Activated T-cell treated with anti-CD3 and anti-CD28 coated beads for 48 hours (primary cell): ENCODE results near the gene VCAM1.
"Not testable (repeated sequence)": the region's sequence is repeated elsewhere in the genome, so short reads cannot be mapped to it uniquely, and the experiment has no call there.

Source experiments
- DNase-seq: peaks from one replicate; pipeline ENCODE4 v3.0.0-alpha.2; 2020; ENCODE audit warnings: low read depth

Gene VCAM1

GRCh38 chr1:100780814-100781213, 61.3 kb downstream of the VCAM1 start:
- no peak for DNase-seq

GRCh38 chr1:100781728-100782127, 62.2 kb downstream of the VCAM1 start:
- DNase-seq, result not testable (repeated sequence)

- DNase-seq, result no peak
Observed at GRCh38 chr1:100782473-100783039, 63.0 kb downstream of the VCAM1 start.

GRCh38 chr1:100785470-100786052, 66.0 kb downstream of the VCAM1 start:
- no peak for DNase-seq

- no peak for DNase-seq
Observed at GRCh38 chr1:100786870-100787269, 67.3 kb downstream of the VCAM1 start.
